GM19025 (cell line): ENCODE results near the gene TACC2.

Source experiments
- ATAC-seq: cut with Tn5 transposase; IDR thresholded peaks from one replicate; pipeline ENCODE4 v1.9.1; 2021; ENCODE audit warnings: mild to moderate bottlenecking, low read depth, moderate library complexity; ENCODE audit not compliant: unreplicated experiment

TACC2 gene

DNA sequence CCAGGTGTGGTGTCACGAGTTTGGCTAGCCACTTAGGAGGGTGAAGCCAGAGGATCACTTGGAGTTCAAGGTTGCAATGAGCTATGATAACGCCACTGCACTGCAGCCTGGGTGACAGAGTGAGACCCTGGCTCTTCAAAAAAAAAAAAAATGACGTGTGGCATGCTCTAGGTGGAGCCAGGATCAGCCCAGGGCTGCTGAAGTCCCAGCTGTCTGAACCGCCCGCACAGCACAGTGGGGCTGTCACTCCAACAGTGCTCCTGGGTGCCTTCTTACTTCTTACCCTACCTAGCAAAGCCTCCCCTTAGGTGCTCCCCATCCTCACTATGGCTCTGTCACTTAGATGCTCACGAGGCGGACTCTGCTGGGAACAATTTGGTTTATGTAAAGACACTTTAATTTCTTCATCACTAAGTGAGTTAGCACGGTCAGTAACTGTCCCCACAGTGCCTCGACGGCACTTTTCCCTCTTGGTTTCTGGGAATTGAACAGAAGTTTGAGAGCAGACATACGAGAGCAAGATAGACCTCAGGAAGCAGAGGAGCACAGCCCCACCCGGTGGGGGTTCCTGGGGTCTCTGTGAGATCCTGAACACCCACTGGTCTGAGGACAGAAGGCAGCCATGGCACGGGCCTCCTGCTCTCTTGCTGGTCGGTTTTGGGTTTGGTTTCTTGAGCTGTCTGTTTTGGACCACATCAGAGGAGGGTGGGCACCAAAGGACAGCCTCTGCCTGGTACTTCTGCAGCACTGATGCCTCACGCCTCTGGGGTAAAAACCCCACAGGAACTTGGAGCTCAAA lies 215.9 kb downstream of the TACC2 start:
- ATAC-seq, result no peak

DNA sequence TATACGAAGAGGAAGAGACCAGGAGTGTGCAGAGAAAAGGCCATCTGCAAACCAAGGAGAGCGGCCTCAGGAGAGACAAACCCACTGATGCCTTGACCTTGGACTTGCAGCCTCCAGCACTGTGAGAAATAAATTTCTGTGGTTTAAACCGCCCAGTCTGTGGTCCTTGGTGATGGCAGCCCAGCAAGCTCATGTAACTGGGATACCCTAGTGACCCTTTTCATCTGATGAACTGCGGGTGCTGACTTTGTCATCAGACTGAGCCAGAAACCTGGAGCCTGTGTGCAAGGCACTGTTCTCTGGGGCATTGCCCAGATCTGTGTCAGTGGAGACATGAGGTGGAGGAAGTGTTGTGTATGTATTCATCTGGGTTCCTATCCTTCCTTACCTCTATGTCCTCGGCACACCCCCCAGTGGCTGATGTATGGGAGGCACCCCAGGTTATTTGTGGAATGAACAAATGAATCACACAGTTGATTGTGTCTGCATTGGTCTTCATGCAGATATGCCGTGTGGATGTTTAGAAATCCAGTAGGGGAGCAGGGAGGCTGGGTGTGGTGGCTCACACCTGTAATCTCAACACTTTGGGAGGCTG lies 217.6 kb downstream of the TACC2 start:
- no peak for ATAC-seq

DNA sequence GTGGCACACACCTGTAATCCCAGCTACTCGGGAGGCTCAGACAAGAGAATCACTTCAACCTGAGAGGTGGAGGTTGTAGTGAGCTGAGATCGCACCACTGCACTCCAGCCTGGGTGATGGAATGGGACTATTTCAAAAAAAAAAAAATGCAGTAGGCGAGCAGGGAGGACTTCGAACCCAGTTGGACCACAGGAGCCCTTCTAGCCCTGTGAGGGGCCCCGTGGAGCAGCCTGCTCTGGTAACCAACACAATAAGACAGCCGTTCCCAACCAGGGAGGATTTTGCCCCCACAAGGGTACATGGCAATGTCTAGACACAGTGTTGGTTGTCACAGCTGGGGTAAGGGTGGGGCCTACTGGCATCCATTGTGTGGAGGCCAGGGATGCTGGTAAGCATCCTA lies 218.2 kb downstream of the TACC2 start:
- no peak for ATAC-seq

DNA sequence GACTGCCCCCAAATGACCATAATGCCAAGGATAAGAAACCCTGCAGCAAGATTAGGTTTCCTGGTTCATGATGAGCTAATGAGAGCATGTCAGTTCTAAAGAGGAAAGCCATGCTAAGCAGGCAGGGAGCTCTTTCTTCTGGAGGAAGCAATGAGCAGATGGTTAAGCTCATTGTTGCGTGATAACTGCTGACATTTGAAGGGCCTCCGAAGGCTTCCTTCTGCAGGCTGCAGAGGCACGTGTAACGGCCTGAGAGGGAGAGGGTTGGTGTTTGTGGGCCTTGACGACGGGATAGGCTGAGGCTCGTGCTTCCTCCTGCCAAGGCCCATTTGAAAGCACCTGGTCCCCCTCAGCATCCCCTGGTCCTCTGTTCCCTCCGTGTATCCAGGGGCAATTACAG lies 218.6 kb downstream of the TACC2 start:
- no peak for ATAC-seq

DNA sequence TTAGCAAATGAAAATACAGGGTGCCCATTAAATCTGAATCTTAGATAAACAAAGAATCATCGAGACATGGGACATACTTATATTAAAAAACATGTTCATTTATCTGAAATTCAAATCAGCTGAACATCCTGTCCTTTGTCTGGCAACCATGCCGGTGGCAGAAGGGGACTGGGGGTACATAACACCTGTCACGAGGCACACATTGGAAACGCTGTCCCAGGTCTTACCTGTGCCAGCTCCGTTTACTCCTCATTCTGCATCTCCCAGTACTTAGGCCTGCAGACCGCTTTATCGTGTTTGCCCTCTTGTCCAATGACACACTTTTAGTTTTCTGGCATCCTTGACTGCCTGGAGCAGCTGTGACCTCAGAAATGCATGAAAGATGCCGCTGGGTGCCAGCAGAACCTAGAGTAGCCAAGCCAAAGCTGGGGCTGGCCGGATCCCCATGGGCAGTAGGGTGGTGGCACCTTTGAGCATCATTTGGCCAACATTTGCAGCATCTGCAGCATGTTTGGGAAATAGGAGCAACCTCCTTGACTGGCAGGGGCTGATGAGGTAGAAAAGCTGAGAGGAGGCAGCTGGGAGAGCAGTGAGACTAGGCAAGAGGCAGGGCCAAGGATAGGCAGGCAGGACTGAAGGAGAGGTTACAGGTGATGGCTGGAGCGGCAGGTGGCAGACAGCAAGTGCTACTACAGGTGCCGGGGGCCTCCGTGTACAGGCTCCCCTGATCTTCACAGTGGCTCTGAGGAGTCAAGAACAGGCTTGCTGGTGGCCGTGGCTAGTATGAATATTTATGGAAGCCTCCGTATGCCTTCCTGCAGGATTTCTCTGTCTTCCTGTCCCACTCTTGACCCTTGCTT lies 219.8 kb downstream of the TACC2 start:
- ATAC-seq, result no peak

DNA sequence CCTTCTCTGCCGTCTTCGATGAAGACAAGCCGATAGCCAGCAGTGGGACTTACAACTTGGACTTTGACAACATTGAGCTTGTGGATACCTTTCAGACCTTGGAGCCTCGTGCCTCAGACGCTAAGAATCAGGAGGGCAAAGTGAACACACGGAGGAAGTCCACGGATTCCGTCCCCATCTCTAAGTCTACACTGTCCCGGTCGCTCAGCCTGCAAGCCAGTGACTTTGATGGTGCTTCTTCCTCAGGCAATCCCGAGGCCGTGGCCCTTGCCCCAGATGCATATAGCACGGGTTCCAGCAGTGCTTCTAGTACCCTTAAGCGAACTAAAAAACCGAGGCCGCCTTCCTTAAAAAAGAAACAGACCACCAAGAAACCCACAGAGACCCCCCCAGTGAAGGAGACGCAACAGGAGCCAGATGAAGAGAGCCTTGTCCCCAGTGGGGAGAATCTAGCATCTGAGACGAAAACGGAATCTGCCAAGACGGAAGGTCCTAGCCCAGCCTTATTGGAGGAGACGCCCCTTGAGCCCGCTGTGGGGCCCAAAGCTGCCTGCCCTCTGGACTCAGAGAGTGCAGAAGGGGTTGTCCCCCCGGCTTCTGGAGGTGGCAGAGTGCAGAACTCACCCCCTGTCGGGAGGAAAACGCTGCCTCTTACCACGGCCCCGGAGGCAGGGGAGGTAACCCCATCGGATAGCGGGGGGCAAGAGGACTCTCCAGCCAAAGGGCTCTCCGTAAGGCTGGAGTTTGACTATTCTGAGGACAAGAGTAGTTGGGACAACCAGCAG lies 221.7 kb downstream of the TACC2 start:
- no peak for ATAC-seq

DNA sequence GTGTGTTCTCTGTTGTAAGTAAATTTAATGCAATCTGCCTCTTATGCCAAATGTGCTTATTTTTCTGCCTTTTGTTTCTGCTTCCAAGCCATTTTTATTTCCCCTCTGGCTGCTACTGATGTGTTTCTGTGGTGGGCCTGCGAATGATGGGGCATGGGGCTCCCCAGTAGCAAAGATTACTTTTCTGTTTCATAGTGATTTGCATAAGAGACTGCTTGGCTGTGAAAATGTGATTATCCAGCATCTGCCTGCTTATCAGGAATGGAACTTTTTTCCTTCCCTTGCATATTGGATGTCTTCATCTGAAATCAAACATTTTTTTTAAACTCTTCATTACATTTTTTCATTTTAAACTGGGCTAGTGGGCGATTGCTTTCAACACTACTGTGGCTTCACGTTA lies 224.4 kb downstream of the TACC2 start:
- ATAC-seq, result no peak

DNA sequence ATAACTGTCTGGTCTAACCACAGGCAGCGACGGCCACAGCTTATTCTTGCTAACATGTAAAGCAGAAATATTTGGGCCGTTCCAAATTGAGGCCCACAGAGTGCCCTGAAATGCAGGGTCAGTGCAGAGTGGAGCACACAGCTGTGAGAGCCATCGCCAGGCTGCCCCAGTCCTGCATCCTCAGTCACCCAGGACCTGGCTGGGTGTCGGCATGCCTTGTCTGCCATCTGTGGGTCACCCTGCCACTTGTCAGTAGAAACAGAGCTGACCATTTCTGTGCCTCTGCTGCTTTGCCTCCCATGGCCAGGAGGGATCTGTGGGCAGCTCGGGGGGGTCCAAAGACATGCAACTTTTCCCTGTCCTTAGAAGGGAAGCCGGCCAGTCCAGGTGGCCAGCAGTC lies 224.8 kb downstream of the TACC2 start:
- ATAC-seq, result no peak

DNA sequence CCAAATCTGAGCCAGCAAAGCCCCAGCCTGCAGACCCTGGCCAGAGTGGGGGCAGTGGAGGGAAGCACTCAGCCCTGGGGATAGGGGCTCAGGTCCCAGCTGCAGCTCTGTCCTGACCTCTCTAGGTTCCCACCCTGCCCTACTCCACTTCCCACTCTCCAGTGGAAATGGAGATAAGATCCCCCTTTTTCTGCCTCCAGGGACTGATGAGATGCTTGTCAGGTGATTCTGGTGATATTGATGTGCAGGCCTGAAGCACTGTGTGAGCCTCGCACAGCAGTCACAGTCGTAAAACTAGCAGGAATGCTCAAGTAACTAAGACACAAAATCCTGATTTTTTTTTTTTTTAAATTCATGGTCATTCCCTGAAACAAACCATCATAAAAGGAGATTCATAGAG lies 227.1 kb downstream of the TACC2 start:
- ATAC-seq, result no peak

DNA sequence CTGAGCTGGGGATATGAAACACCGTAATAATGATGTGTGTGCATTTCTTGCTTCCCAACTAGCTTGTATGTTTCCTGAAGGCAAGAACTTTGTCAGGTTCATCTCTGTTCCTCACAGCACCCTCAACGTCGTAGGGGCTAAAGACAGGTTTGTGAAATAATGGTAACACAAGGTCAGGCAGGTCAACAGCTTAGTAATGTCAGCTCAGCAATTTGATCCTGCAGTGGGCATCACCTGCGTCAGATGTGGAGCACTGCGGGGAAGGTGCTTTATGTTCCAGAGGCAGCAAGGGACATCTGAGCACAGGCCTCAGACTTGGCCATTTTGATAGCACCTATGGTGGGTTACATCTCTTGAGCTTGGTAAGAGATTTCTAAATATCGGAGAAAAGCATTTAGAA lies 230.4 kb downstream of the TACC2 start:
- no peak for ATAC-seq

DNA sequence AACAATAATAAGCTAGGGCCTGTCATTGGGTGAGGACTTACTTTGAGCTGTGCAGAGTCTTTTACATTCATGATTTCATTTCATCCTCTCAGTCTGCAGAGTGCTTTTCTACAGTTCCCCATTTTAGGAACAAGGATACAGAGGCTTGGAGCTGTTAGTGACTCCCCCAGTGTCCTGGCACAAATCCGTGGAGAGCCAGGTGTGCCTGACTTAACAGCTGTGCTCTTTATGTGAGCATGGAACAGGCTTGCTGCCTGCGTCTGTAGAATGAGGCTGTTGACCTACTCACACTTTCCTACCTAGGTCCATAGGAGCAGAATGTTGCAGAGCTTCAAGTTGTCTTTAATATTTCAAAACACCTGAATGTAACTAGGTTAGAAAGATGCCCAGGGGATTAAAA lies 231.8 kb downstream of the TACC2 start:
- ATAC-seq, result no peak

DNA sequence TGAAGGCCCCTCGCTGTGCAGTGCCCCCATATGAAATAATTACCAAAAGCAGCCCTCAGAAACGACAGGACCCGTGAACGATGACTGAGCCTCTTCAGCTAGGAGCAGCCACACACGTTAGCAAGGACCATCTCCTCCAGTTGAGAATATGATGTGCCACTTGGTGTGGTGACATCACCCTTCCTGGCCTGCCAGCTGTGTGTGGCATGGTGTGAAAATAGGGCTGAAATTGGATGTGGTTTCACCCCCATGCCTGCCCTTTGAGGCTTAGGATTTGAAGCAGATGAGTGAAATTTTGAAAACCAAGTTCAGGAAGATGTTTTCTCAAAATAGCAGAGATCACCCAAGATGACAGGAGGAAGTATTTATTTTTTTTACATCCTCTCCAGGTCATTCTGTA lies 233.0 kb downstream of the TACC2 start:
- ATAC-seq, result no peak

DNA sequence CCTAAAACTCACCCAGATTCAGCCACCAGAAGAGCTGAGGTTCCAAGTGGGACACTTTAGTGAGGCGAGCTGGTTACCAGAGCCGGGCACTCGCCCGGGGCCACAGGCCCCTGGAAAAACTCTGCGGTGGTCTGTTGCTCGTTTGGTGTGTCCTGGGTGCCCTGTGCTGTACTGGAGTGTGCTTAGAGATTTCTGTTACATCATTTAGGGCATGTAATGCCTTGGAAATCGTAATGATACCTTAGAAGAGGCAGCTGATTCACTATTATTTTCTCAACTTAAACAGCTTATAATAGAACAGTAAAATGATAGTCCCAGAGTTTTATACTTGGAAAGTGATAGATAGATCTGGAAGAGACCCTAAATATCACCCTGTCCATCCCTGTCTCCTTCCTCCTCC lies 233.7 kb downstream of the TACC2 start:
- ATAC-seq, result no peak

DNA sequence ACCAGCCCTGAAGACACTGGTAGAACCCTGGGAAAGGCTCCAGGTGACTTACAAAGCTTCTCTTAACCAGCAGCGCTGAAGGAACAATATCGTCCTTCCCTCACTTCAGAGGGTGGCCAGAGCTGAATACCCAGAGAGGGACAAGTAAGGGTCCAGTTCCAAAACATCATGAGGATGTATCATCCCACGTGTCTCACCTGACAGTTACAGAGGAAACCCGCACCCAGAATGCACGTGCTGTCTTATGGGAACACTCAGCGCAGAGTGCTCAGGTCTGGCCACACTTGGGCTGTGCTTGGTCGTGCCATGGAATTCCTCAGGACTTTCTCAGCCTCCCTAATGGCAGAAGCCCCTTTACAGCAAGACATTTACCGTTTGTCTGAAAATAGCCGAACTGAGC lies 235.2 kb downstream of the TACC2 start:
- no peak for ATAC-seq

DNA sequence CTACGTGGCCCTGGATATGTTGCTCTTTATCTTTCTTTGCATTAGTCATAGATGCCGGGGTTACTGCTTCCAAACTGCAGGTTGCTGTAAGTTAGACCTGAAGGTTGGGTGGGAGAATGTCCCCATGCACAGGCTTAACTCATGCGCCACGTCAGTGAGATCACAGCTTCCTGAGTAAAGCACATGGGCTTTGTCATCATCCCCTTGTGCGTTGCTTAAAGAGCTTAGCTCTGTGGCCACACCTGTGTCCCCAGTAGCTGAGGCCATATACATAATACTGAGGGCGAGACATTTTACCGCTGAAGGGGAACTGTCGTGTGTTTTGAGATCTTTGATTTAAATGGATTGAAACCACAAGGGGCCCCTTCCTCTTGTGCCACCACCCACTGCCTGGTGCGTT lies 236.4 kb downstream of the TACC2 start:
- no peak for ATAC-seq

DNA sequence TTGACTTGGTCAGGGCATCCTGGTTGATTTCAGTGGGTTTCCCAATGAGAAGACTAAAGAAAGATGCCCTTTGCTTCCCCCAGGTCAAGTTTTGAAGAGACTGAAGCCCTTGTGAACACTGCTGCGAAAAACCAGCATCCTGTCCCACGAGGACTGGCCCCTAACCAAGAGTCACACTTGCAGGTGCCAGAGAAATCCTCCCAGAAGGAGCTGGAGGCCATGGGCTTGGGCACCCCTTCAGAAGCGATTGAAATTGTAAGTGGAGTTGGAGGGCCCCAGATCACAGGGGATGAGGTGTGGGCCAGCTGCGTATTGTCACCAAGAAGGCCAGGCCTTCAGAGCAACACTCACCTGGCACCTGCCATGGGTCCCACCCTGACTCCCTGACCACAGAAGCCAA lies 238.8 kb downstream of the TACC2 start:
- no peak for ATAC-seq

DNA sequence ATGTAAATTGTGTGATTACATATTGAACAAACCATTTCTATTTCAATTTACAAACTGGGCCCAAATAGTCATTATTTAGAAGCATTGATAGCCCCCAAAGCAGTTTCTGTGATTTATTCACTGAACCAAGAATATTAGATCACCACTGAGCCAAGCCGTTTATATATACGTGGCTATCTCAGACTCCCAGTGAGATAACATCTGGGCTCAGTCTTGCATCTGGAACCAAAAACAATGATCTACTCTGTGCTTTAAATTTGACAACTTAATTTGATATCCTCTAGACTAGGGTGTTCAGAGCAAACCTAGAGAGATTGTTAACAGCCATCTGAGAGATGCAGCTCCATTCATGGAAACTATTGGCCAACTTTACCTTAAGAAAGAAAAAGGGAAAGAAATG lies 240.7 kb downstream of the TACC2 start:
- ATAC-seq, result no peak

DNA sequence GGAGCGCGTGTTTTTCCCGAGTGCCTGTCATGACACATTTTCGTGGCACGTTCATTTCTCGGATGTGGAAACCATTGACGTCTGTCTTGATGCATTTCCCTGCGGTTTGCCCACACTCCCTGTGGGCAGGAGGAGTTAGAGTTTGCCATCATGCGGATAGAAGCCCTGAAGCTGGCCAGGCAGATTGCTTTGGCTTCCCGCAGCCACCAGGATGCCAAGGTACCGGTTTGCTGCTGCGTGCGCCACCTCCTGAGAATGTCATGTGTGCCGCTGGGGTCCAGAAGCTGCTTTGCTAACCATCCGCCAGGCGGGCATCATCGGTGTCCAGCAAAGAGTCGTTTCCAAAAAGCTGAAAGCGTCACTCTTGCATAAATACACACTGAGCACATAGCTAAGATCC lies 241.3 kb downstream of the TACC2 start:
- no peak for ATAC-seq

DNA sequence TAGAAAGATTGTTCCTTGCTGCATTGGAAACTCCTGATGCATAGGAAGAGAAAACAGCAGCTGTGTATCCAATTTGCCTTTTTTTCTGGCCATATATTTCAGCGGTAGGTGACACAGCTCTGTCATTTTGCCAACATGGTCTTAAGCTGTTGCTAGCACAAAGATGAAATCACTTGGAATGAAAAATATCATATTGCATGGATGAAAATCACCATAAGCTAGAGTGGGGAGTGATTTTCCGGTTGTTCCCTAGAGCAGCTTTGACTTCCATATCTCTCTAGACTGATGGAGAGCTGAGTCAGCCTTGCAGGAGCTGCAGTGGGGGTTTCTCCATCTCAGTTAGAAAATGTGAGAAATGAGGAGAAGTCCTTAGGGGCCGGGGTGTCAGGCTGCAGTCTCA lies 243.8 kb downstream of the TACC2 start:
- ATAC-seq, result no peak

DNA sequence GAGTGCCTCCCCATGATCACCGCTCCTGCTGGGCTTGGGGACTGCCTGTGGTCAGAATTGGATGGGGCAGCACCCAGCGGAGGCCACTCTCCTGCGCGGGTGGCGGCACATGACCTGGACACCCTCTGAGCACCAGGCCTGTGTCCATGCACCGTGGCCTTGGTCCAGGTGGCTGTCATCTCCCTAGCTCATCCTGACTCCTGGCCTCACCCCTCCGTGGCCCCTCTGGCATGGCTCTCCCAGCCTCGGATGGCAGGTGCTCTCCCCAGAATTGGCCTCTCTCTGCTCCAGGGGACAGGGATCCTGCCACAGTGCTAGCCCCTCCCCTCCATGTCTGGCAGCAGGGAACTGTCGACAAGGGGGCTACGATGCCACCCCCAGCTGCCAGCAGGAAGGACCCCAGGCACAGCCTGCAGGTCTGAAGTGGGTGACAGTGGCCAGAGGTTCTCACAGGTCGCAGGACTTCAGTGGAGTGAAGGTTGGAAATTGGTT lies 244.9 kb downstream of the TACC2 start:
- ATAC-seq, result no peak

DNA sequence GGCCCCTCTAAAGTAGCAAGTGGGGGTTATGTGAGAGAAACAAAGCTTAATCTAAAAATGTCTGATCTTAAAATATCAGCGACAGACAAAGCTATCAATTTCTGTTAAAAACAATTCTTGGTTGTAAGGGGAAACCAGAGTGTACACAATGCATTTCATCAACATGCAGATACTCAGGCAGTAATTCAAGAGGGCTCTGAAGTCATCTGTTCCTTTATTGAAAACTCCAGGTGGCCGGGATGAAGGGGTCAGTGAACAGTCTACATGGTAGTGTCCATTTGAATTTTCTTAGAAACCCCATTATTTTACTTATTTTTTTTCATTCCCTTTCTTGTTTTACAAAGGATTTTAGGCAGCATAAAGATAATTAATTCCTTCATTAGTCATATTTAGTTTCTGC lies 245.5 kb downstream of the TACC2 start:
- no peak for ATAC-seq
